Measurements from ENCODE around the gene MYOZ3.

Gene MYOZ3

DNA sequence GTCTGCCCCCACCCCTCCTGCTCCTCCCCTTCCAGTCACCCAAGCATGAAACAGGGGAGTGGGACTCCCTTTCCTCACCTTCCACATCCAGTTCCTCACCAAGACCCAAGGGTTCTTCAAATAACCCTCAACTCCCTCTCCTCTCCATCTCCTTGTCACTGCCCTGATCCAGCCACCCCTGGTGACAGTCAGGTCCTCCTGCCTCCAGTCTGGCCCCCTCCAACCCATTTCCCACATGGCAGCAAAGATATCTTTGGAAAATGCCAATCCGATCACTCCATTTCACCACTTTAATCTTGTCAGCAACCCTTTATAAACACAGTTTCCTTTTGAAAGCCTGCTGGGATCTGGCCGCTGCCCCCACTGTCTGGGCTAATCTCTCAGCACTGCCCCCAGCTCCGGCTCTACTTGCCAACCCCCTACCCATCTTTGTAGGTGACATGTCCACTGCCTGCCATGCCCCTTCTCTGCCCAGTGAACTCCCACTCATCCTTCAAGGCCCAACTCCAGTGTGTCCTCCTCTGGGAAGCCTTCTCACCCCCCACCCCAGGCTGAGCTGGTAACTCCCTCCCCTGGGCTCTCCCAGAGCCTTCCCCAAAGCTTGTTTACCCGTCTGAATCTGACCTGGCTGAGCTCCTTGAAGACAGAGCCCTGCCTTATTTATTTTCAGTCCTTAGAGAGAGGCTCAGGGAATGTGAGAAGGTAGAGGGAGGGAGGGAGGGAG is 781 bp upstream of the MYOZ3 start:
- DNase-seq = no peak

GRCh38 chr5:150661821-150662596 is 958 bp downstream of the MYOZ3 start:
- DNase-seq = no peak

GRCh38 chr5:150662731-150663516 is 1.9 kb downstream of the MYOZ3 start:
- DNase-seq = no peak

DNA sequence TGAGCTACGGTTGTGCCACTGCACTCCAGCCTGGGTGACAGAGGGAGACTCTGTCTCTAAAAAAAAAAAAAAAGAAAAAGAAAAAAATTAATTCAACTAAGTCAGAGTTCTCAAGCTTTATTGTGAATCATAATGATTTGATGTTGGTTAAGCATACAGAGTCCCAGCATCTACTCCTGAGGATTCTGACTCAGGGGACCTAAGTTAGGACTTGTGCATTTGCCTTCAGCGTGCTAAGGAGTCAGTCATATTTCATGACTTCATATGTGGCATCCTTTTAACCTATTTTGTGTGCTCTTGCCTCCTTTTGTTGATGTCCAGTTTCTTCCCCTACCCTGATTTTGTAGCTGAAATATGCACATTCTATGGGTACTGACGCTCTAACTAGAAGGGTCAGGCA is 2.9 kb downstream of the MYOZ3 start:
- no peak for DNase-seq

DNA sequence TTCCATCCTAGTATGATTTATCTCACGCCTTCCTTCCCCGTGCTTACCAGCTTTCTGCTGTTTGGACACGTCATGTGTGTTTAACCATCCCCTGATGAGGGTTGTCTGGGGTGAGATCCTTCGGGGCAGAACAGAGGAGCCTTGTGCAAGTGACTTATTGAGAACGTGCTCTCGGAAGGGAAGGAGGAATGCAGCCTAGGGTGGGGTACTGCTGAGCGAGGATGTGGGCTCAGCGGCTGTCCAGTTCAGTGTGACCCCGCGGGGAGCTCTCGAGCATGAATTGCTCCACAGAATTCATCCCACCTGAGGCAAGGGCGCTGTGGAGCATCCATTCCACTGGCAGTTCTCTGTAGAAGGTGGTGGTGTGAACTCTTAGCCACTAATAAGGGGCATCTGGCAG is 4.0 kb downstream of the MYOZ3 start:
- DNase-seq = no peak

GRCh38 chr5:150670275-150670947 is 9.4 kb downstream of the MYOZ3 start:
- DNase-seq = no peak

DNA sequence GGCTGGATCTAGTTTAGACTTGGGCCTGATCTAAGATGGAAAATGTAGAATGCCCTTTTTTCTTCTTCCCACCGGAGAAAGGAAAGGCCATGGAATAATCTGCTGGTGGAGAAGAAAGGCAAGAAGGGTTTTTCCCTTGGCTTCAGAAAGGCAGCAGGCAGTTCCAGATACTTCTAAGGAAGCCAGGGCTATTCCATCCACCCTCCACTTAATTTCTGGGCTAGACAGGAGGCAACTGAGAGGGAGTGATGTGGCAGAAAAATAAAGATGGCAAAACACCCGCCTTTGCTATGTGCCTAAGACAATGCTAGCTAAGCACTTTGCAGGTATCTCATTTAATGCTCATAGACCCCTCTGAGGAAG is 9.9 kb downstream of the MYOZ3 start:
- no peak for DNase-seq

DNA sequence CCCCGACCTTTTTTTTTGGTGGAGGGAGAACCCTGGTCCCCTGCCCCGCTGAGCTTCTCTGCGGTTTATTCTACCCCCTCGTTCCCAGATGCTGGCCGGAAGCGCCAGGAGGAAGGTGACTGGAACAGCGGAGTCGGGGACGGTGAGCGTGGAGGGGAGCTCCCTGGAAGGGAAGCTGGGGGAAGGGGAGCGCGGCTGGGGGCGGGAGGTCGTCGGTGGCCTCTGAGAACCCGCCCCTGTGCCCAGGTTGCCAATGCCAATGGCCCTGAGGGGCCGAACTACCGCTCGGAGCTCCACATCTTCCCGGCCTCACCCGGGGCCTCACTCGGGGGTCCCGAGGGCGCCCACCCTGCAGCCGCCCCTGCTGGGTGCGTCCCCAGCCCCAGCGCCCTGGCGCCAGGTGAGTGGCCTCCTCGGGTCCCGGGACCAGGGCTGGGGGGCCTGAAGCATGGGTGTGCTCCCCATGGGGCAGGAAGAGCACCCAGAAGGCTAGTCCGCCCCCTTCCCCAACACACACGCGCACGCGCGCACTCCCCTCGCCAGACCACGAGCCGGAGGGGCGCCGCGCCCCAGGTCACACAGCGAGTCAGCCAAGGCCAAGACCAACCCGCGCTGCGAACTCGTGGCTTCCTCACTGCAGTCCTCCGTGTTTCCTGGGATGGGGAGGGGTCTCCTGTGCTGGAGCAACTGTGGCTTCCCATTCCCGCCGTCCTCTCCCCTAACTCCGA is 10.6 kb downstream of the MYOZ3 start:
- no peak for DNase-seq

- DNase-seq = no peak
Measured at GRCh38 chr5:150672237-150672883, 11.3 kb downstream of the MYOZ3 start.

DNA sequence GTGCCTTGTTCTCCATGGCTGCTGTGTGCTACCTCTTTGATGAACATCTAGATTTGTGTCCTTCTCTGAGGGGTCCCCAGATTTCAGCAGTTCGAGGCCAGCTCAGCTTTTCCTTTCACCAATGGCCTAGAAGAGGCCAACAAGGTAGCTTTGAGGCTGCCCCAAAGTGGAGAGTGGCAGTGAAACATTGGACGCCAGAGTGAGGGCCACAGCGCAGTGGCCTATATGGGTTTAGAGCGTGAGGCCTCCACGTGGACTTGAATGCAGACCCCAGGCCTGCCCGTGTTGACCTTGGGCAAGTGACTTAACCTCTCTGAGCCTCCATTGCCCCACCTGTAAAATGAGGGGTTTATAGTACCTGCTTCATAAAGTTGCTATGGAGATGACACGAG is 11.8 kb downstream of the MYOZ3 start:
- no peak for DNase-seq

DNA sequence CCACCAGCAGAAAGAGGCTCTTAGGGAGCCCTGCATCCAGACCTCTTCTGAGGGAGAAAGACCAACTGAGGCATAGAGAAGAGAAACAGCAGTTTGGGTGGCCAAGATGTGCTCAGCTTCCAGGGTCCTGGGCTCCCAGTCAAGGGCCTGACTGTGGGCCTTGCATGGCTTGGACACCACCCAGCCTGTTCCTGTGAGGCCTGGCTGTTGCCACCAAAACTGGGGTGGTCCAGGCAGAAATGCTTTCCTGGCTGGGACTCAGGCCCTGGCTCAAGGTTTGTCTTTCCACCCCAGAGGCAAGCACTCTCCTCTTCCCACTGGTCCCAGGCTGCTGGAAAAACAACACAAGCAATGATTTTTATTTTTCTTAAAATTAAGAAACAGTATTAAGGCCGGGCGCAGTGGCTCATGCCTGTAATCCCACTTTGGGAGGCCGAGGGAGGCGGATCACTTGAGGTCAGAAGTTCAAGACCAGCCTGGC is 13.3 kb downstream of the MYOZ3 start:
- no peak for DNase-seq

DNA sequence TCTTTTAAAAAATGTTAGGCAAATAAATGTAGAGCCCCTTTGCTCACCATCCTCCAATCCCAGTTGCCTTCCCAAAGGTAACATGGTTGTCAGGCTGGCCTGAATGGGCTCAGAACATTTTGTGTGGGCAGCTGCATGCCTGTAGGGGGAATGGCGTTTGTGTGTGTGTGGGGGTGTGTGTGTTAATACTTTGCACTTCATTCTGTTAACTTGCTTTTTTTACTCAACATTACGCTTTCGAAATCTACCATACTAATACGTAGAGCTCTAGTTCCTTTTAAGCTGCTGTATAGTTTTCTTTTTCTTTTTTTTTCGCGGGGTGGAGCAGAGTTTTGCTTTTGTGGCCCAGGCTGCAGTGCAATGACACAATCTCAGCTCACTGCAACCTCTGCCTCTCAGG is 14.0 kb downstream of the MYOZ3 start:
- no peak for DNase-seq

DNA sequence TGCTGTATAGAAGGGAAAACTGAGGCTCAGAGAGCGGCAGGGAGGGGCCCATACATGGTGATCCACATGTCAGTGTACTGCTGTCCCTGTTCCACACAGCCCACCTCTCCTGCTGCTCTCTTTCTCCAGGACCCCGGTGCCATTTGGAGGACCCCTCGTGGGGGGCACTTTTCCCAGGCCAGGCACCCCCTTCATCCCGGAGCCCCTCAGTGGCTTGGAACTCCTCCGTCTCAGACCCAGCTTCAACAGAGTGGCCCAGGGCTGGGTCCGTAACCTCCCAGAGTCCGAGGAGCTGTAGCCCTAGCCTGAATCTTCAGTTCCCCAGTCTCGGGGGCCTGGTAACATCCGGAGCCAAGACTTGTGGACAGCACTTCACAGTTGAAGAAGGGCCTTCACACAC is 15.5 kb downstream of the MYOZ3 start:
- DNase-seq = no peak

DNA sequence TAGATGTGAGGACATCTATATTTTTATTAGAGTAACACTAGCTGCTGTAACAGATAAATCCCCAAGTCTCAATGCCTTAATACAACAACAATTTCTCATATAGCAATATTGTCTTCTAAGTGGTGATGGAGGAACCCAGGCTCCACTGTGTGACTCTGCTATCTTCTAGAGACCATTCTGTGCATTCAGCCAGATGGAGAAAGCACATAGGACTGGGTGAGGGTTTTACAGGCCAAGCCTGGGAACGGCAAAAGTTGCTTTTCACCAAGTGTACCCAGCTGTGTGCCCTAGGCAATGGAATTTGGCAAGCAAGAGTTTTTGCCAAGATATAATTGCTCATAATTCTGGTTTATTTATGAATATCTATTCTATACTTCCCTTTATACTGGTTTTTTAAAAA is 28.1 kb downstream of the MYOZ3 start:
- no peak for DNase-seq

DNA sequence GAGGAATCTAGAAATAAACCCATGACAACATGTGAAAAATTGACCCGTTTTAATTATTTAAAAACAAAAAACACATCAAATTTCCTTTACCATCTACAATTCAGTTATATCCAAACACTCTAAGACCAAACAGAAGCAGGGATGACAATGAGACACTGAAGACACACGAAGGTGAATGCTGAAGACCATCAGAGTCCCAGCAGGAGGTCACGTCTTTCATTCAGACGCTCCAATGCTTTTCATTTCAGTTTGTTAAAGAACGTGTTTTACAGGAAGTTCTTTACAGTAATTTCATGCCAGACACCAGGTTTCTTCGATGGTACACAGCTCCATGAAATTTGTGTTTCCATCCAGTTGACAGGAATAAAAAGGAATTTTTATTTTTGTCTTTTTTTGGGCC is 29.7 kb downstream of the MYOZ3 start:
- DNase-seq = no peak

GRCh38 chr5:150692276-150692675 is 31.2 kb downstream of the MYOZ3 start:
- DNase-seq = no peak

- DNase-seq = no peak
Measured at GRCh38 chr5:150694612-150695011, 33.6 kb downstream of the MYOZ3 start.

- no peak for DNase-seq
Measured at GRCh38 chr5:150700246-150700593, 39.2 kb downstream of the MYOZ3 start.

DNA sequence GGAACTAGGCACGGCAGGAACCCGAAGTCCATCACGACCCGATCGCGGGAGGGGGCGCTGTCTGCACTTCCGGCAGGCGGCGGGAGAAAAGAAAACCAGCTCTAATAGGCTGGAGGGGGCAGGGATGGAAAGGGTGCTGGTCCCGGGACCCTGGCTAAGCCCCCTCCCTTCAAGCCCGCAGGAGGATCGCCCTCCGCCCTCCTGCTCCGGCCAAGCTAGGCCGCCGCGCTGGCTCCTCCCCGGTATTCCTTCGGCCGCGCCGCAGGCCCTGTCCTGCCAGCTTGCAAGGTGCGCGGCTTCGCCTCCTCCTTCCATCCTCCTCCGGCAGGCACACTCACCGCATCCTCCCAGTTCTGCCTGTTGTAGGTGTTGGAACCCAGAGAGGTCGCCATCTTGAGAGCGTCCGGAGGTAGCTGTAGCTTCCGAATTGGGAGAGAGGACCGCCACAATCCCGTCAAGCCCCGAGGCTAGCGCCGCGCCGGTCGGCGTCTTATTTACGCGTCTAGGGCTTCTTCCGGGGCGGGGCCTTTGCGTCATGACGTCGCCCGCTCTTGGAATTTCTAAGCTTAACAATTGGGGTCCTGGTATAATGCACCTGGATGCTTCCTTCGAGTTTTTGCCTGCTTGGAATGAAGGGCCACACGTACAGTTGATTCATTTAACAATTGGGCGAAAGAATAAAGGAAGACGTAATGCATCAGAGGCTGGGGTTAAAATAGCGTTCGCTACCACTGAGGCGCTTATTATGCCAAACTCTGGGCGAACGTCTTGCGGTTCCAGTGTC is 39.7 kb downstream of the MYOZ3 start, which contains the start of gene RBM22:
RBM22 (minus strand) TSS at position 469 of the 784 bp plus-strand sequence; CDS start at position 392, 77 bp downstream.
- peak; percentile 62 for DNase-seq

- DNase-seq = no peak
Measured at GRCh38 chr5:150703762-150704161, 42.7 kb downstream of the MYOZ3 start.

GRCh38 chr5:150706776-150707390 is 45.8 kb downstream of the MYOZ3 start:
- DNase-seq = no peak
